HS-27A (cell line): ENCODE data around the gene OR2AG2.

Source experiments
- DNase-seq: peaks from one replicate; pipeline ENCODE4 v3.0.0-alpha.2; 2012; ENCODE audit warnings: low read depth, missing footprints

Gene OR2AG2

GRCh38 chr11:6738590-6738989, 33.2 kb downstream of the OR2AG2 start:
- no peak for DNase-seq

GRCh38 chr11:6737872-6738466, 33.8 kb downstream of the OR2AG2 start:
- peak; percentile 34 for DNase-seq

GRCh38 chr11:6736495-6737121, 35.2 kb downstream of the OR2AG2 start:
- DNase-seq = no peak

GRCh38 chr11:6735306-6735705, 36.5 kb downstream of the OR2AG2 start:
- no peak for DNase-seq

- DNase-seq = no peak
Measured at GRCh38 chr11:6734616-6735015, 37.2 kb downstream of the OR2AG2 start.

- no peak for DNase-seq
Measured at GRCh38 chr11:6733326-6734275, 38.2 kb downstream of the OR2AG2 start.

GRCh38 chr11:6727971-6728760, 43.6 kb downstream of the OR2AG2 start:
- no peak for DNase-seq

GRCh38 chr11:6725386-6725896, 46.3 kb downstream of the OR2AG2 start:
- no peak for DNase-seq

GRCh38 chr11:6724013-6724412, 47.8 kb downstream of the OR2AG2 start:
- no peak for DNase-seq

- no peak for DNase-seq
Measured at GRCh38 chr11:6721343-6721742, 50.4 kb downstream of the OR2AG2 start.

GRCh38 chr11:6719576-6719975, 52.2 kb downstream of the OR2AG2 start:
- DNase-seq = no peak

GRCh38 chr11:6717426-6717825, 54.4 kb downstream of the OR2AG2 start:
- DNase-seq = no peak
